Epithelial cell of proximal tubule (primary cell): ENCODE results near the gene SOX12. TPM values are rescaled to one million over a fixed set of nuclear protein-coding genes. Genes with fewer than 3 reads are reported as not detected.

Experiments used
- DNase-seq: peaks from one replicate; pipeline ENCODE4 v3.0.0-alpha.2; 2011; ENCODE audit warnings: low read depth
- H3K4me3 ChIP-seq: 2 replicates; pipeline ENCODE4 v1.5.1; 2011; ENCODE audit warnings: low read depth, mild to moderate bottlenecking, low read length
- total RNA-seq: library from RNA; depleted of rRNA; stranded (reverse); fragments of >200 nt; gene quantifications from 2 replicates; pipeline ENCODE4 v1.2.3, GENCODE V29; 2015
- TF ChIP-seq, protein P1 (sequence below): conservative IDR thresholded peaks from 2 replicates; pipeline ENCODE4 v1.5.1; 2012; ENCODE audit warnings: low read depth, mild to moderate bottlenecking, low read length

Gene SOX12
- 7.9 and 10.1 TPM in 2 replicates for total RNA-seq

DNA sequence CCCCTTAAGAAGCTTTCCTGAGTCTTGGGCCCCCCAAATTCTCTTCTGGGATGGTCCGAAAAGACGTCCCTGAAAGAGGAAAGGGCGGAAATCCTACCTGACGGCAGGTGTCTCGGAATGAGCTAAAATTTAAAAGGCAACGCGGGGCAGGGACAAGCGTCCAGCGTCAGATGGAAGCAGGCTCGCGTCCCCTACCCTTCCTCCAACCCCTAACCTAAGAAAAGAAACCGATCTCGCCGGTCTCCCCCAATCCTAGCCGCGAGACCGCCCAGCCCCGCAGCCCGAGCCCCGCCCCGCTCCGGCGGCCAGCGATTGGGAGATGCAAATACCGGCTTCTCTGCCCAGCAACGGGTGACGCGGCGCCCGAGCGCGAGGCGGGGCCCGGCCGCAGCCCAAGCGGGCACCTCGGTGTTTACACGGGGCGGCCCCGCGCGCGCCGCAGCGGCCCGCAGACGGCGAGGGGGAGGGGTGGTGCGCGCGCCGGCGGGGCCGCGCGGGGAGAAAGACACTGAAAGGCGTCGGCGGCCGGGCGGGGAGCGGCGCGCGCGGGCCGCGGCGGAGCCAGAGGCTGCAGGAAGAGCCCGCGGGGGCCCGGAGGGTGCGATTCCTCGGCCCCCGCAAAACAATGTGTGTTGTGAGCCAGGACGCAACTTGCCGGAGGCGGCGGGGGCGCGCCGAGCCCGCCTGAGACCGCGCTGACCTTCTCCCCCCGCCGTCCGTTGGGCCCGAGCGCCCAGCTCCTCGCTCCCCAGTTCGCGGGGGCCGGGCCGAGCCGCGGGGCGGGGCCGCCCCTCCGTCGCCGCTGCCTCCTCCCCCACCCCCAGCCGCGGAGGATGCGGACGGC is at the start of gene SOX12:
SOX12 (plus strand) TSS at position 508 of the 844 bp plus-strand sequence. CDS start 373 bp downstream, outside the sequence.
- no peak for DNase-seq
- peak within 1 kb of the TSS; percentile 88 for H3K4me3 ChIP-seq
- TF ChIP-seq, protein P1, sequence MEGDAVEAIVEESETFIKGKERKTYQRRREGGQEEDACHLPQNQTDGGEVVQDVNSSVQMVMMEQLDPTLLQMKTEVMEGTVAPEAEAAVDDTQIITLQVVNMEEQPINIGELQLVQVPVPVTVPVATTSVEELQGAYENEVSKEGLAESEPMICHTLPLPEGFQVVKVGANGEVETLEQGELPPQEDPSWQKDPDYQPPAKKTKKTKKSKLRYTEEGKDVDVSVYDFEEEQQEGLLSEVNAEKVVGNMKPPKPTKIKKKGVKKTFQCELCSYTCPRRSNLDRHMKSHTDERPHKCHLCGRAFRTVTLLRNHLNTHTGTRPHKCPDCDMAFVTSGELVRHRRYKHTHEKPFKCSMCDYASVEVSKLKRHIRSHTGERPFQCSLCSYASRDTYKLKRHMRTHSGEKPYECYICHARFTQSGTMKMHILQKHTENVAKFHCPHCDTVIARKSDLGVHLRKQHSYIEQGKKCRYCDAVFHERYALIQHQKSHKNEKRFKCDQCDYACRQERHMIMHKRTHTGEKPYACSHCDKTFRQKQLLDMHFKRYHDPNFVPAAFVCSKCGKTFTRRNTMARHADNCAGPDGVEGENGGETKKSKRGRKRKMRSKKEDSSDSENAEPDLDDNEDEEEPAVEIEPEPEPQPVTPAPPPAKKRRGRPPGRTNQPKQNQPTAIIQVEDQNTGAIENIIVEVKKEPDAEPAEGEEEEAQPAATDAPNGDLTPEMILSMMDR, result no peak

DNA sequence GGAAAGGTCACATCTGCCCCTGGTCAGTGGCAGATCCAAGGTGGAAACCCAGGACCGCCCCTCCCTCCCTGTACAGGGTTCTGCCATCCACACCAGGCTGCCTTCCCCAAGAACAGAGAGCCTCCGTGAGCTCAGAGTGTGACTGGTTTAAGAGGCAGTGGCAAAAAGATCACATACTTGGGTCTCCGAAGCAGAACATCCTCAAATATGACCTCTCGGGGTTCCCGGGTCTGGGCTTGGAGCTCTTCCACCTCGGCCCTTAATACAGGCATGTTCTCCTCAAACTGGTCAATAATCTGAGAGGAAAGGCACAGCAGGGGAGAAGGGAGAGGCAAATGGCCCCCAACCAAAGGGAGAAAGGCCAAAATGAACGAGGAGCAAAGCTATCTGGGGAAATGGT is 49.6 kb upstream of the SOX12 start:
- TF ChIP-seq, protein P1, result no peak
- DNase-seq, result no peak
- no peak overlapping the region for H3K4me3 ChIP-seq

DNA sequence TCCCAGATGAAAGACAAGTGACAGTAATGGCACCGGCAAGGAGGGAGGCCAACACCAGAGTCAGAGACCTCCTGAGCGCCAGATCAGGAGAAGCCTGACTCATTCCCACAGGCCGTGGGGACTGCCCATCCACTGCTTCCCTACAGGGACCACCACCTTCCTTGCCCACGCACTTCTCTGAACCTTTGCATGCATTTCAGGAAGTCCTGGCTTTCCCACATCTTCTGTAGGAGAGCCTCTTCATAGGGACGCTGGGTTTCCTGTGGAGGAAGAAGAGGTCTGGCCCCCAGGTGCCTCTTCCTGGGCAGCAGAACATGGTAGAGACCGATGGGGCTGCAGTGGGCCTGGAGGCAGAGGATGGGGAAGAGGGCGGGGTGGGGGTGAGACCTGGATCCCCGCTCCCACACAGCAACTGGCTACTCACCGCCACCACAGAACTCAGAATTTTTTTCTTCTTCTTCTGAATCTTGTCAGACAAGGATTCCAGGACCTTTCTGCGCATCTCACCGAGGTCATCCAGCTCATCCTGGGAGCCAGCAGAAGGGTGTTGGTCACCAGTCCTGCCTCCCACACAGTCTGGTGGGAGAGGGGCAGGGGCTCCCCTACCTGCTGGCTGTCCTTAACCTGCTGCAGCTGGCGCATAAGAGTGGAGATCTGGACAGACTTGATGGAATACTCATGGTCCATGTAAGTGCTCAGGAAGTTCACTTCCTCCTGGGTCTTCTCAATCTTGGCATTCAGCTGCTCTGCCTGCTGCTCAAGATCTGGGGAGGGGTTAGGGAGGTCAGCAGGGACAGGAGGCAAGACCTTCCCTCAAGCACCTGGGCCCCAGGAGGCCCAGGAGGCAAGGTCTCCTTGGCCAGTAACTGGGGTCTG is 48.5 kb upstream of the SOX12 start:
- DNase-seq, result no peak
- no peak overlapping the region for H3K4me3 ChIP-seq
- TF ChIP-seq, protein P1, result no peak

DNA sequence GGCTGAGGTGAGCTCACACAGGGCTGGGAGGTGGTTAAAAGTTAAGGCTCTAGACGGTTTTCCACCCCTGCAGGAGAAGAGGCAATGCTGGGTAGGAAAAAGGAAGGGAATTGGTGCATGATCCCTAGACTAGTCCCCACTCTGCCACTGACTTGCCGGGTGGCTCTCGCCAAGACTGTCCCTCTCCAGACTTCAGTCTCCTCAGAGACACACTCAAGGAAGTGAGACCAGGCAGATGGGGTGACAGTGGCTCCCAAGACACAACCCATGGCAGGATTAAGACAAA is 47.9 kb upstream of the SOX12 start:
- DNase-seq, result no peak
- no peak overlapping the region for H3K4me3 ChIP-seq
- TF ChIP-seq, protein P1, result no peak

DNA sequence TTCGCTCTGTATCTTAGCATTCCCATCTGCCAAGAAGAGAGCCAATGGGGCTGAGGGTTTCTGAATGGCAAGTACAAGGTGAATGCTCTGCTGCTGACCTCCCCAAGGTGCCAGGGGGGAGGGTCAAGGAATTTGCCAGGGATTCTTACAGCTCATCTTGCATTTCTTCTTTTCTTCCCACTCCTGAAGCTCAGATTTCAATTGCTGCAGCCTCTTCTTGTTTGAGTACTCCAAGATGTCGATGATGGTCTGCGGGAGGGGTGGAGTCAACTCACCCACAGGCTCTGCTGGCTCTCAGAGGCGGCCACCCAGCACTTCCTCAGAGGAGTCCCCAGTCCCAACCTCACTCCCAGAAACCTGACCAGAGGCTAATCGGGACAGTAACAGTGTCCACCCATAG is 47.2 kb upstream of the SOX12 start:
- TF ChIP-seq, protein P1, result no peak
- DNase-seq, result no peak
- no peak overlapping the region for H3K4me3 ChIP-seq

DNA sequence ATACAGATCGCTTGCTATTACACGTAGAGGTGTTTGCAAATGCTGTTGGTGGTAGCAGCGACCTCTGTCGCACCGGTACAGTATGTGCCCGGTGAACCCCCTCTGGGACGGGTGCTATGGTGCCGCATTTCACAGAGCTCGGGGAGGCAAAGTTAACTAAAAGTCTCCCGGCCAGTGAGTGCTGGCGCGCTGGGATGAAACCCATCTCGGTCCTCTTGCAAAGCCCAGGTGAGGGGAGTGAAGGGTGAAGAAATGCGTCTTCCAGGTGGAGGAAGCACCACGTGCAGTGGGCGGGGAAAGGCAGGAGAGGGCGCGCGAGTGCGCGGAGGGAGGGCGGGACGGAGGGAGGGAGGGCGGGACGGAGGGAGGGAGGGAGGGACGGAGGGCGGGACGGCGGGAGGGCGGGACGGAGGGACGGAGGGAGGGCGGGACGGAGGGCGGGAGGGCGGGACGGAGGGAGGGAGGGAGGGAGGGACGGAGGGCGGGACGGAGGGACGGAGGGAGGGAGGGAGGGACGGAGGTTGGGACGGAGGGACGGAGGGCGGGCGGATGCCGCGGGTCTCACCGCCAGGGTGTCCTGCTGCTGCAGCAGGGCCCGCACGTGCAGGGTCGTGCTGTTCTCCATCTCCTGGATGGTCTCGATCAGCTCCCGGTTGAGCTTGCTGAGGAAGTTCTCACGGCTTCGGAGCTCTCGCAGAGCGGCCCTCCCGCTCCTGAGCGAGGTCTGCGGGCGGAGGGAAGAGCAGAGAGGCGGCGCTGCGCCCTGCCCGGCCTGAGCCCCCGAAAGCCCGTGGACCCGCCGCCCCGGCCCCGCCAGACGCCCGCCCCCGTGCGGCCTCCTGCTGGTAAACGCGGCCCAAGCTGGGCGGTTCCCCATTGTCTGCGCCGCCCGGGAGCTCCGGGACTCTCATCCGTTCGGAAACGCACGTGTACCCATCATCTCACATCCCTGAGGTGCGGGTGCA is 46.5 kb upstream of the SOX12 start:
- DNase-seq, result no peak
- no peak overlapping the region for H3K4me3 ChIP-seq
- TF ChIP-seq, protein P1, result no peak
